Fibroblast of peridontal ligament (primary cell): ENCODE results near the gene ACER3.
A peak's percentile ranks its signal among the peaks of the same experiment; 100 is the strongest.
"Not testable (repeated sequence)": the region's sequence is repeated elsewhere in the genome, so short reads cannot be mapped to it uniquely, and the experiment has no call there.

Source experiments
- DNase-seq: peaks from one replicate; pipeline ENCODE4 v3.0.0-alpha.2; 2010; ENCODE audit errors: extremely low read depth

The ACER3 gene

DNA sequence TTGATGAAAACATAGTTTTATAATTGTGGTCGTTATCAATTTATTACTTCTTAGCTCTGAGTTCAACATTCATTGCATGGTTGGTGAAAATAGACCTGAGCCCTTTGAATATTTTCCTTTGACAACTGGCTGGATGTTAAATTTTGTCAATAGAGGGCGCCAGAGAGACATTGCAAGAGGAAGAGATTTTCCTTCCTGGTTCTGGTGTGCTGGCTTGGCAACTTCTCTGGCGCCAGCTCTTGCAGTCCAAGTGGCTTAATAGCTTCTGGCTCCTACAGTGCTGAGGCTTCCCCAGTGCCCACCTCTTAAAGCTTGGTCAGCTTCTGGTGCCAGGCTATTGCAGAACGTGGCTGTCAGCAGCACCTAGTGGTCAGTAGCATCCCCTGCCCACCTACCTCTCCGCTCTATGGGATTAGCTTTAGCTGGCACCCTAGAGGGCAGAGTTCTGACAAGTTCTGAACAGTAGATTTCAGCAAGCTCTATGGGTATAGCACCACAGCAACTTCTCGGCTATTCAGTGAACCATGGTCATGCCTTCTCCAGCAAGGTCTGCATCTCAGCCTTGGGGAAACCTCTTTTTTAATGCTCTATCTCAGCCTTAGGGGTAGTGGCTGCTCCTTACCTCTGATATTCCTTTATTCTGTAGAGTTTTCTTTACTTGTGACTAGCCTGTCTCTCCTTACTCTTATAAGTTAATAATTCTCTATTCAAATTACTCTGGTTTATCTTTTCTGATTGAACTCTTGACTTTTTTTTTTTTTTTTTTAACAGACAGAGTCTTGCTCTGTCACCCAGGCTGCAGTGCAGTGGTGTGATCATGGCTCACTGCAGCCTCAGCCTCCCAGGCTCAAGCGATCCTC is 59.4 kb downstream of the ACER3 start:
- peak; percentile 91 for DNase-seq

DNA sequence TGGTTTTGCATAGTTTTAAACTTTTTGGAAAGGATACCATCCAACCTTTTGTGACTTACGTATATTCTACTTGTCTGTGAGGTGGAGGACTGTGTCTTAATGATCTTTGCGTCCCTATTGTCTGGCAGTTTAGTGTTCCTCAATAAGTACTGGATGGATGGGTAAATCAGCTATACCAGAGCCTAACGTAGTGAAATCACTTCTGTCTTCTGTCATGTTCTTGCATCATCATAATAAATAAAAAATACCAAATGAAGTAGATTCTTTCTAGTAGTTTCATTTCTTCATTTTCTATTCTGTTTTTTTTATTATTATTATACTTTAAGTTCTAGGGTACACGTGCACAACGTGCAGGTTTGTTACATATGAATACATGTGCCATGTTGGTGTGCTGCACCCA is 66.4 kb downstream of the ACER3 start:
- no peak for DNase-seq

DNA sequence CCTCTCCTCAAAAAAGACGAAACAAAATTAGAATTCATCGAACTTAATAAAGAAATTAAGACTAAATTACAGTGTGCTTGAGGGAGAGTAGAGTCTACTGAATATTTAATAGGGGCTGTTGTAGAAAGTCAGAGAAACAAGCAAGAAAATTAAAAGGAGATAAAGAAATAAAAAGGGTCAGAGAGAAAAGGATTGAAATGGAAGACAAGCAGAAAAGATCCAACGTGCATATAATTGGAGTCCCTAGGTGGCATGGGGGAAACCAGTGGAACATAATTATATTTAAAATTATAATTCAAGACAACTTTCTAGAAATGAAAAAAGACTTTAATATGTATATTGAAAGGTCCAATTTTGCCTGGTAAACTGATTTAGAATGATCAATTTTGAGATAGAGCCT is 74.3 kb downstream of the ACER3 start:
- peak; percentile 9 for DNase-seq

DNA sequence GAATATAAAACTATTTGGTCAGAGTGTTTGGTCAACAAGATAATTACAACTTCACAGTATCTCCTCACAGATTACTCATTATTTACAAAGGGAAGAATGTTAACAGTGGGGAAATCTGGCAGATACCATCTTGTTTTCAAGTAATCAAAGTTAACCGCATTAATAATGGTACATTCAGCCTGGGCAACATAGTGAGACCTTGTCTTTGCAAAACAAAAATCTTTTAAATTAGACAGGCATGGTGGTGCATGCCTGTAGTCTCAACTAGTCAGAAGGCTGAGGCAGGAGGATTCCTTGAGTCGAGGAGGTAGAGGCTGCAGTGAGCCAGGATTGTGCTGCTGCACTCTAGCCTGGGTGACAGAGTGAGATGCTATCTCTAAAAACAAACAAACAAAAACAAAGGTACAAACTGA is 78.5 kb downstream of the ACER3 start:
- no peak for DNase-seq

DNA sequence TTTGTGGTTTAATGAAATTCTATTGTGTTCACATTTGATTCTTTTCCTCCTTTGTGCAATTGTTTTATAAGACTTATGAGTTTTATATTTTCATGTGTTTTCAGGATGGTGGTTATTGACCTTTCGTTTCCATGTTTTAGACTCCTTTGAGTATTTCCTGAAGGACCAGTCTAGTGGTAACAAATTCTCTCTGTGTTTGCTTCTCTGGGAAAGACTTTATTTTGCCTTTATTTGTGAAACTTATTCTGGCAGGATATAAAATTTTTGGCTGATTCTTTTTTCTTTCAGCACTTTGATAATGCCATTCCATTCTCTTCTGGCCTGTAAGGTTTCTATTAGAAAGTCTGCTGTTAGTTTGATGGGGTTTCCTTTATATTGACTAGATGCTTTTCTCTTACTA is 83.5 kb downstream of the ACER3 start:
- no peak for DNase-seq

DNA sequence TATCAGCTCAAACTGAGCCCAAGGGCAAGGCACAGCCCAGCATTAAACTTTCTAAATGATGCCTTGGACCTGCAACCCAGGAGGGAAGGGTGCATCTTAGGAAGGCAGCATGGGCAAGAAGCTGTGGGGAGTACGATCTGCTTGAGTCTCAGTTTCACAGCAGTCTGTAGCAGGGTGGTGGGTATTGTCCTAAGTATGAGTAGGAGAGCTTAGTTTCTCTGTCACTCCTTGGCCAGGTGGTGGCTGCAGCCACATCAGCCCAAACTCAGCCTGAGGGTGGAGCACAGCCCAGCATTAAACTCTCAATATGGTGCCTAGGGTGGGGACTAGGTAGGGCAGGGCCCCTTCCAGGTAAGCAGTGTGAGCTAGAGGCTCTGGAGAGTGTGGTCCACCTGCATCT is 85.5 kb downstream of the ACER3 start:
- DNase-seq = no peak

DNA sequence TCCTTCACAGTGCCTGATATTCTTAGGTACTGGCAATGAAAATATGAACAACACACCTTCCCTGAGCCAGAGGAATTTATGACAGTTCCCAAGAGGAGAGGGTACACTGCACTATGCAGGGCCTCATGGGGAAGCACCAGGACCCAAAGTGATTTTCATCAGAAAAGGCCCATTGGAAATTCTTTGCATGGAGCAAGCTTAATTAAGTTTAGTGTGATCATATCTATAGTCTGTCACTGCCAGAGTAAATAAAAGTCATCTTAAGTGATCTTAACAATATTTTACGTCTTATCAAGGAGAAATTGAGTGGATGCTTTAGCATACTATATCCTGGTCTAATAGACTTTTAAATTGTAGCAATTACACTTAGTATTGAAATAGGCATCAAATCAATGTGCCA is 86.5 kb downstream of the ACER3 start:
- no peak for DNase-seq

DNA sequence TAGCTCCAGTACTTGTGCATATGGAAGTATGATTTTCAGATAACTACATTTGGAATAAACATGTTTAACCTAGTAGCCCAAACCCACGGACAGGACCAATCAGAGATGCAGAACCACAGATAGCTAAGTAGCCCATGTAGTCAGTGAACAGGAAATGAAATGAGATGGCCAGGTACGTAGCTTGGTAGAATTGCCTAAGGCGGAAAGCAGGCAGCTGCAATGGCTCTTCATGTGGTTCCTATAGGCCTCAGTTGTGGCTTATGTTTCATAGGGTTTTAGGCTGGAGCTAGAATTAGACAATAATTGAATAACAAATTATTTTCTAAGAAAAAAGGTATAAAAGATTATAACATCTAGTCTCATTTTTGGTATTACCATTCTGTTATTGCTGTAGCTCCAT is 87.1 kb downstream of the ACER3 start:
- no peak for DNase-seq

DNA sequence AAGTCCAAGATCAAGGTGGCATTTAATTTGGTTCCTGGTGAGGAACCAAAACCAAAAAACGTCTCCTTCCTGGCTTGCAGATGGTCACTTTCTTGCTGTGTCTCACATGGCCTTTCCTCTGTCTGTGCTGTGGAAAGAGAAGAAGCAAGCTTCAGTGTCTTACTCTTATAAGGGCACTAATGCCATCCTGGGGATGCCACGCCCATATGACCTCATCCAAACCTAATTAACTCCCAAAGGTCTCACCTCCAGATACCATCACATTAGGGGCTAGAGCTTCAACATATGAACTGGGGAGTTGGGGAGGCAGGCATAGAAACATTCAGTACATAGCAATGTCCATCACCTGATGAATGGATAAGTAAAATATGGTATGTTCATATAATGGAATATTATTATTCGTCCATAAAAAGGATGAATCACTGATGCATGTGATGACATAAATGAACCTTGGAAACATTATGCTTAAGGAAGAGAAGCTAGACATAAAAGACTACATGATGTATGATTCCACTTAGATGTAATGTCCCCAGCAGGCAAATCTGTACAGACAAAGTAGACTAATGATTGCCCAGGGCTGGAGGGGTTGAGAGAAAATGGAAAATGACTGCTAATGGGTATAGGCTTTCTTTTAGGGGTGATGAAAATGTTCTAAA is 94.9 kb downstream of the ACER3 start:
- no peak for DNase-seq

DNA sequence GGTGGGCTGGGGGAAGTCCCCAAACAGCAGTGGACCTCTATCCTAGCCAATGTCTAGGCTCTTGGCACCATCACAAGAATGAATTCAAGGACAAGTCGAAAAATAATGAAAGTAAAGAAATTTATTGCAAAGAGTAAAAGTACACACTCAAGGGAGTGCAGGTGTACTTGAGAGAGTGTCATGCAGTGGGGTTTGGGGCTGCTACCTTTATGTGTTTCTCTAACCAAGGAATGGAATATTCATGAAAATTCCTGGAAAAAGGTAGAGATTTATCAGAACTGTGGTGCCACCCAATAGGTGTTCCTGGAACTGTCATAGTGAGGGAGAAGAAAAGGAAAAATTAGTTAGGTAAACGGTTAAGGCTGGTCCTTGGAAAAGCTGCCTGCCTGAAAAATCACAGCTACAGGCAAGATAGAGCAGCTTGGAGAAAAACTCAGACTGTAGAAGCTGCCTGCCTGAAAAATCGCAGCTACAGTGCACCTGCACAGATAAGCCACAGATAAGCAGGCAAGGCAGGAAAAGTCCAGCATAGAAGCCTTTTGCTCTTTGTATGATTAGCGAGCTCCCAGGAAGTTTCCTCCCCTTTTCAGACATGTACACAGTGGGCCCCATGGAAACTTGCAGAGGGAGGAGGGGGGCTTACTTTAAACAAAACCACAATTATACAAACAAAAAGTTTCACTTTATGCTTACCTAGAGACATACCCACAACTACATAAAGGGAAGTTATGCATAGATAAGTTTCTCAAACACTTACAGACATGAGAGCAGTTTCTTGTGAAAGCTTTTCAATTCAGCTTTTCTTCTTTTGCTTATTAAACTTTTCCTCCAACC is 102.1 kb downstream of the ACER3 start:
- no peak for DNase-seq

DNA sequence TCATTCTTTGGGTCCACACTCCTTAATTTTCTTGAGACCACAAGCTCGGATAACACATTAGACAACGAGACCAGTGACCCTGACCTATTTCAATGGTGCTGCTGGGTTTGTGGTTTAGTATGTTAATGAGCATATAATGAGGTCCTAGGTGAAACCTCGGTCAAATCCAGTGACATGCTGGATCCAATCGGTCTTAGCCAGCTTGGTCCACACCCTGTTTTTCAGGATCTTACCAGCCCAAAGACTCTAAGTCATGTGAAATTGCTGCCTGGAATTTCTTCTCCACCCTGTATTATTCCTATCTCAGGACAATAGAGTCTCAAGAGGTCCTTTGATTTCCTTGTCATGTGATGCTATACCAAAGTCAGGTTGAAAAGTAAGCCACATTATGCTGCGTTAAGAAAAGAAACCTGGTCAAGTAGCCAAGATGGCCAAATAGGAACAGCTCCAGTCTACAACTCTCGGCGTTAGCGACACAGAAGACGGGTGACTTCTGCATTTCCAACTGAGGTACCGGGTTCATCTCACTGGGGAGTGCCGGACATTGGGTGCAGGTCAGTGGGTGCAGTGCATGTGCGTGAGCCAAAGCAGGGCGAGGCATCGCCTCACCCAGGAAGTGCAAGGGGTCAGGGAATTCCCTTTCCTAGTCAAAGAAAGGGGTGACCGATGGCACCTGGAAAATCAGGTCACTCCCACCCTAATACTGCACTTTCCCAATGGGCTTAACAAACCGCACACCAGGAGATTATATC is 102.9 kb downstream of the ACER3 start:
- DNase-seq = not testable (repeated sequence)

DNA sequence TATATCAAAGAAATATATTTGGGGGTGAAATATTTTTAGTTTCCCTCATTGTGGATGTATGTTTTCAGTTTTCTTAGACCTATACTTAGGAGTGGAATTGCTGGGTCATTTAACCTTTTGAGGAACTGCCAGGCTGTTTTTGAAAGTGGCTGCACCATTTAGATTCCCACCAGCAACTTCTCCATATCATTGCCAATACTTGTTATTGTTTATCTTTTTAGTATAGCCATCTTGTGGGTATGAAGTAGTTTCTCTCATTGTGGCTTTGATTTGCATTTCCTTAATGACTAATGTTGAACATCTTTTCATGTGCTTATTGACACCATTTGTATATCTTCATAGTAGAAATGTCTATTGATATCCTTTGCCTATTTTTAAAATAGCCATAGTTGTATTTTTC is 111.3 kb downstream of the ACER3 start:
- no peak for DNase-seq

DNA sequence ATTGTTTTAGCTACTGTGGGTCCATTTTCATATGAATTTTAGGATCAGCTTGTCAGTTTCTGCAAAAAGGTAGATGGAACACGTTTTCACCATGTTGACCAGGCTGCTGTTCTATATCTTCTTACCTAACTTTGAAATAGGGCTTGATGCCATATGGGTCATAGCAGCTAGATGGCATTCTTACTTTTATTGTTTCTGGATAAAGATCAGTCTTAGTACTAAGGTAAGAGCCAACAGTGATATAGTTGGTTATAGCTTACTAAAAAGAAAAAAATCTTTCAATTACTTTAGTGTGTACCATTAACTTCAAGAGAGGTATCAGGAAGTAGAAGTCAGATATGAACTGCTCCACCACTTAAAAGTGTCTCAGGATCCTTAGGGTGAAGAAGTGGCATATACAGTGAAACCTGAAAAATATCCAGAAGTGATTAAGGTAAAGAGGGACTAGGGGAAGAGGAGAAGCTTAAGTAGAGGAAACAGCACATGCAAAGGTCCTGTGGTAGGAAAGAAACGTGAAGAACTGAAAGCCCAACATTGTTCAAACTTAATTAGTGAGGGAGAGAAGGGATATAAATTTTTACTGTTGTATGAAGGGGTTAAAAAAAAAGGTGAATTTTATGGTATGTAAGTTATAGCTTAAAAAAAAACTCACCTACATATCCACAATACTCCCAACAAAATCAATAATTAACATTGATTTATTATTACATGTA is 113.6 kb downstream of the ACER3 start:
- no peak for DNase-seq

DNA sequence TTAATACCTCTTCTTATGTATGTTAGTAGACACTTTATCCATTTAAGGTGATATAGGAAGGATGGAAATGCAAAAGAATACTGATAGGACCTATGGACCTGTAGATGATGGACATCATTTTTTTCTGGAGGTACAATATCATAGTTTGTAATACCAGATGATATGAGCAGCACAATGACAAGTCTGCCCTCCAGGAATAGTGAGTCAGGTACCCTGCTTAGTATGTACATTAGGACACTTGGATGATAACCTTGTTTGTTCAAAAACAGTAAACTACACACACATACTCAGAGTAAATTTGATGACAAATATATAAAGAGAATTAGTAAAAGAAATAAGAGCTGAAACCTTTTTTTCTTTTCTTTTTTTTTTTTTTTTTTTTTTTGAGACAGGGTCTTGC is 114.8 kb downstream of the ACER3 start:
- DNase-seq = no peak

DNA sequence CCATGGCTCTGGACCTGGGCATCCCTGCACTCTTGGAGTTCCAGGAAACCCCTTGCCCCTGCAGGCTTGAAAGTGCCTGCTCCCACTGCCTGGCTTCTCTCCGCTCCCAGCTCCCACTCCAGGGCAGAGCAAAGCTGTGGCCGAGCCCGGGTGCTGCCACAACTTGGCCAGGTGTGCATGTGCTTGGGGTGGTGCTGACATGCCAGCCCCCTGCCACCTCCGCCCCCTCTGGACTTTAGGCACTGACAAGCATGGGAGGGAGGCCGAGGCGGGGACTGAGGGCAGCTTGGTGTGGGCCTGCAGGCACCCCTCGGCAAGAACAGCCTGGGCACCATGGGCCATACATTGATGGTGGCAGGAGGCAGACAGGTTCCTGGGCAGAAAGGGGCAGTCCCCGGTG is 117.1 kb downstream of the ACER3 start:
- DNase-seq = no peak

DNA sequence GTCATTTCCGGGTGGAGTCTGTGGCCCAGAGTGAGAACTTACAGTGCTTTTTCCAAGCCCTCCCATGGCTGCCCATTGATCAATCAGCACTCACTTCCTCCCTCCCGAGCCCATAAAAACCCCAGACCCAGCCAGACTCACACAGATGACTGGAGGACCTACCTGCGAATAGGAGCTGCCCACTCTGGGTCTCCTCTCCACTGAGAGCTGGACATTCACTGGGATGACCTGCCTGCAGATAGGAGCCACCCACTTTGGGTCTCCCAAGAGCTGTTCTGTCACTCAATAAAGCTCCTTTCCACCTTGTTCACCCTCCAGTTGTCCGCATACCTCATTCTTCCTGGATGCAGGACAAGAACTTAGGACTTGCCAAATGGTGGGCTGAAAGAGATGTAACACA is 117.5 kb downstream of the ACER3 start:
- DNase-seq = no peak

DNA sequence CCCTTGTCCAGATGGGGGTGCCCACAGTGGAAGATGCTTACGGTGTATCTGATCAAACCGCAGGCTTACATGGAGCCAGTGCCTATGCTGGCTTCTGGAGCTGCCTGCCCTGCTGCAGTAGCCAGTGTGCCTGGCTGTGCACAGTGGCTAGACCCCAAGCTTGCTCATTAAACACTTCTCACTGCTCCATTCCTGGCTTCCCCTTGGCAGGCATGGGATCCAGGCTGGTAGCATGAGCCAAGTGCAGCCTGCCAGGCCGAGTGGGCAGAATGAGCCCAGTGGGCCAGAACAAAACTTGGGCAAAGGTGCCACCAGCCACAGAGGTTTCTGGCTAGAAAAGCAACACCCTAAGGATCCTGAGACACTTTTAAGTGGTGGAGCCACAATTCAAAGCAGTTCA is 118.1 kb downstream of the ACER3 start:
- no peak for DNase-seq

DNA sequence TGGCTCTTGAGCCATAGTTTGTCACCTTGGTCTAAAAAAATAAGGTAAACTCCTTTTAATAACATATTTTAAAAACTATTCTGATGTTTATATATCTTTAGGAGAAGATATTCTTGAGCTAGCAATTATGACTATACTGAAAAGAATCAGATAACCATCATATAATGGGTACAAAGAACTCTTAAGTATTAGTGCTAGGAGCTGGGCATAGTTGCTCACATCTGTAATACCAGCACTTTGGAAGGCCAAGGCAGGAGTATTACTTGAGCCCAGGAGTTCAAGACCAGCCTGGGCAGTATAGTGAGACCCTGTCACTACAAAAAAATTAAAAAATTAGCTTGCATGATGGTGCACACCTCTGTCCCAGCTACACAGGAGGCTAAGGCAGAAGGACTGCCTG is 119.5 kb downstream of the ACER3 start:
- DNase-seq = no peak

DNA sequence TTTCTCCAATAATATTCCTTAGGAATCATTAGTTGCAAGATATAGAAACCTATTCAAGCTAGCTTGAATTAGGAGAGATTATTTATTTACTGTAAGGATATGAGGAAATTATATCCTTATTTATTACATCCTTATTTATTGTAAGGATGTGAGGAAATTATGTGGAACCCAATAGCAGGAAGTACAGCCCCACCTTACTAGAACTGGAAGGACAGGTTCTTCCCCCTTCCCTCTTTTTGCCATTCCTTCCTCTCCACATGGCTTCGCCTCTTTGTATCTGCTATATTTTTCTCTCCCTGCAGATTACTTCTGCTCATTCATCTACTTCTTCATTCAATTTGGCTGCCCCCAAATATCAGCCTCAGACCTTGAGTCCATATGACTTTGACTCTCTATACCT is 124.0 kb downstream of the ACER3 start:
- no peak for DNase-seq

DNA sequence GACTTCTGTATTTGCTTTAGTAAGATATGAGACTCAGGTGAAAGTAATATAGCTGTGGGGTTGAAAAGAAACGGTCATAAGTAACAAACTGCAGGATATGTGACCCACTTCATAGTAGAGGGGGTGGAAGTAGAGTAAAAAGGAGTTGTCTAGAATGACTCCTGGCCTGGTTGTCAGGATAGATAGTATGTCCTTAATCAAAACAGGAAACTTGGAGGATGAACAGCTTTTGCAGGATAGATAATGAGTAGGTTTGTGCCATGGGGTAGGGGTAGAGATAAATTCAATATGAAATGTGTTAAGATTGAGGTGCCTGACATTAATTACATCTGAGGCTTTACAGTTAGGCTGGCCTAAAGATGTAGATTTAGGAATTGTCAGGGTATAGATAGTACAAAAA is 126.5 kb downstream of the ACER3 start:
- no peak for DNase-seq

DNA sequence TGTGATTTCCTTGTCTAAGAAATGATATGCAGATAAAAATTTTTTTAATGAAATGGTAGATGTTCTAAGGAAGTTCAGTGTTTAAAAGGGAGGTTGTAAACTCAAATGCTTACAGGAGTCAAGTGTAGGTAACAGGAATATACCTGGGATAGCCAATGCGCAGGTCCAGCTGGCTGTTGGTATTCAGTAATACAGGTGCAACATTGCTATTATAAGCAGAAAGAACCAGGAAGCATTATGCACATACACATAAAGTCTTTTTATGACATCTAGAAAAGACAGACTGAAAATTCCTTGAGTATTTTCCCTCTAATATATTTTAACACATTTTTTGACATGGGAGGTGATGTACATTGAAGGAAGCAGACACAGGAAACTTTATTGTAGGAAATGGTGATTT is 129.9 kb downstream of the ACER3 start:
- no peak for DNase-seq
